GM18873 (cell line): Measurements from ENCODE around the gene SHC4.
"Not testable (repeated sequence)": the region's sequence is repeated elsewhere in the genome, so short reads cannot be mapped to it uniquely, and the experiment has no call there.

Experiments used
- ATAC-seq: cut with Tn5 transposase; IDR thresholded peaks from one replicate; pipeline ENCODE4 v1.9.1; 2021; ENCODE audit warnings: mild to moderate bottlenecking, moderate library complexity, moderate number of reproducible peaks; ENCODE audit not compliant: unreplicated experiment, low FRiP score

SHC4 gene

DNA sequence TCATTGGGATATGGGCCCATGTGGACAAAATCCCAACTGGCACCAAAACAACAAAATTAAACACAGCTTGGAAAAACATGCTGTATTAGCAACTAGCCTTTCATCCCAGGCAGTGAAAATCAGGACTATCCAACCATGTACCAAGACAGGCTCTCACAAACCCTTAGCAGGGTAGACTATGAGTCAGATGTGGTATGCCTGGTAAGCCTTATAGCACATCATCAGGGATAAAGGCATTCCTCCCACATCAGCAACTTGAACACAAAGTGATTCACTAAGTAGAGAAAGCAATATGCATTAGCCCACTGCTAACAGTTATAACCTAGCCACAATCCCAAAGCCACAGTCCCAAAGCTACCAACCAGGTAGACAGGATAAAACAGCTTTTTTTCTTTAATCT is 160.9 kb downstream of the SHC4 start:
- ATAC-seq: no peak

DNA sequence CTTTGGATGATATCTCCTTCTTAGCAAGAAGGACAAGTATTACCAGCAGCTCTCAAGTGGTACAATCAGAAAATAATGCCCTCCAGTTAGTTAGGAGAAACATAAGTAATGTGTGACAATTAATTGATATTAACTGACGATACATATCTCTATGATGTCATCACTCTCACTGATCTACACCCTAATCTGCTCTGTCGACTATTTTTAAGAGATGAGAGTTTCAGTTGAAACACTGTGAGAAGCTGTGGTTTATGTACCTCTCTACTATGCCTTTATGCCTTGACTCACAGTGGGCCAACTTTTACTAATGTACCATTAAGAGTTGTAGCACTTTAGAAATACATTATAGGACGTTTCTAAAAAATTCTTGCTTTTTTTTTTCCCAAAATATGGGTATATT is 161.5 kb downstream of the SHC4 start:
- ATAC-seq: no peak

- ATAC-seq: no peak
These were observed 162.8 kb downstream of the SHC4 start for GRCh38 chr15:48800811-48801455.

- ATAC-seq: no peak
These were observed 163.5 kb downstream of the SHC4 start for GRCh38 chr15:48800245-48800644.

- ATAC-seq: no peak
These were observed 165.4 kb downstream of the SHC4 start for GRCh38 chr15:48798319-48798718.

DNA sequence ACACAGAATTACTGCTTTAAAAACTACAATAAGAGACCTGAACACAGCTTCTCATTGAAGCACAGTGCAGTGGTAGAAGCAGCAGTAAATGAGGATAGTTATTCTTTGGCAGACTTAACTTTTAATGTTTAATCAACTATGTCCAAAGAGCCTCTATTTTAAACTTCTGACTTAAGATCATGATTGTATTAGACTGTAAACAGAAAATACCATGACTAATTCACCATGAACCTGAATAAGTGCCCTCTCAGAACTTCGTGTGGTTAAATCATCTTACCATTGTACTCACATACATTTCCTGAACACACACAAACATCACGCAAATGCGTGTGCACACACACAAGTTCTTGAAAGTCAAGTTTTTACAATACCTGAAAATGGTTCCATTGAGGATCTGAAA is 166.8 kb downstream of the SHC4 start:
- ATAC-seq: no peak

DNA sequence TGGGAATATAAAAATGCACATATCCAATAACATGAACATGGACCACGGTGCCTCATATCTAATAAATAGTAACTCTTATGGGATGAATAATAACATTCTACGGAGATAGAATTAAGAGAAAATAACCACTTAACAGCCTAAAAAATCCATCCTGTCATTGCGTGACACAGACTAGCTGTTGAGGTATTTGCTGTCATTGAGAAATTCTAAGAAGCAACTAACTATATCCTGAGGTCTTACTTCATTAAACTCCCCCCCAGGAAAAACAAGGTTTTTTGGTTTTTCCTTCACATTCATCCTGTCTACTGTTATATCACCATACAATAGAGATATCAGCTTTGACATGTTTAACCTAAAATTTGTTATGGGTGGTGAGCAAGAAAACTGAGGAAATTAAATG is 167.2 kb downstream of the SHC4 start:
- ATAC-seq: no peak

DNA sequence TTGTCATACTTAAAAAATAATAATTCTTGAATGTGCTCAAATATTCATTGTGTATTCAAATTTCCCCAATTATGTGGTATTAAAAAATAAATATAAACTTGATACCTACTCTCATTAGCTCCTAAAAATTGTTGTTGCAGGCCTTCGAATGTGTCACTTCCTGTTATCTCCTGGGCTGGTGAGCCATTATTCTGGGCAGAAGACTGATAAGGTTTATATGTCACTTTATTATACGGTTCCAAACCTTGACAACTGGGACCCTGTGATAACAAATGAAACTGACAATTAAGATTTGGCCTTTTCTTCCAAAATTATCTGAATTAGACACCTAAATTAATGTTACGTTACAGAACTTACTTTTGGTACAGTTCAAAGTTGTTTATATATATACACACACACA is 167.8 kb downstream of the SHC4 start:
- no peak for ATAC-seq

DNA sequence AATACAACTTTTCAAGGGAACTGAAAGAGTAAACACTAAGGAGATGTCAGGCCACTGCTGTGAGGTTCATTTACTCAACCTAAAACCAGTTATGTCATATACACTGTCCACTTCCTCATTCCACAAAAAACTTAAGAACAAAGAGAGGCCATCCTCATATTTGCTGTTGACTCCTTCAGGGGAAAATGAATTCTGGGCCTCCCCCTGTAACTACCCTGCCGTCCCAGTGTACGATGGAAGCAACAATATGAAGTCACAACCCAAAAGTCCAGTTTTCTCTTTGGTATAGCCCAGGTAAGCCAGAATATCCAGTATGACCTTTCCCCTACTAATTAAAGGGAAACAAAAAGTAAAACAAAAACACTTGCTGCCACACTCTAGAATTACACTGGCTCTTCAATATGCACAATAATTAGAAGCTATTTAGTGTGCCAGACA is 169.0 kb downstream of the SHC4 start:
- peak; percentile 89 for ATAC-seq

DNA sequence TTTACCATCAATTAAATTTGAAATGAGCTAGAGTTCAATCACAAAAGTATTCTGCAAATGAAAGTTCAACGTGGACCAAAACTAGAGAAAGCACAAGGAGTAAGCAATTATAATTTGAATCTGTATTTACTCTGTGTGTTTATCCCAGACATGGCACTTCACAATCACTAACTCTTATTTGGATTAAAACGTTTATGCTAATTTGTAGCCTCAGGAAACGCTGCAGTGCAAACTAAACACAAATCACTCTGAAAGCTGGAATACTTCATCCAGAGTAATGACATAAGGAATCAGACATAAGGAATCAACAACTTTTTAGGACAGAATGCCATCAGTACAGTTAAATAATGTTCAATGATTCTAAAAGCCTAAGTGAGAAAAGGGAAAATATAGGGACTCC is 171.3 kb downstream of the SHC4 start:
- no peak for ATAC-seq

DNA sequence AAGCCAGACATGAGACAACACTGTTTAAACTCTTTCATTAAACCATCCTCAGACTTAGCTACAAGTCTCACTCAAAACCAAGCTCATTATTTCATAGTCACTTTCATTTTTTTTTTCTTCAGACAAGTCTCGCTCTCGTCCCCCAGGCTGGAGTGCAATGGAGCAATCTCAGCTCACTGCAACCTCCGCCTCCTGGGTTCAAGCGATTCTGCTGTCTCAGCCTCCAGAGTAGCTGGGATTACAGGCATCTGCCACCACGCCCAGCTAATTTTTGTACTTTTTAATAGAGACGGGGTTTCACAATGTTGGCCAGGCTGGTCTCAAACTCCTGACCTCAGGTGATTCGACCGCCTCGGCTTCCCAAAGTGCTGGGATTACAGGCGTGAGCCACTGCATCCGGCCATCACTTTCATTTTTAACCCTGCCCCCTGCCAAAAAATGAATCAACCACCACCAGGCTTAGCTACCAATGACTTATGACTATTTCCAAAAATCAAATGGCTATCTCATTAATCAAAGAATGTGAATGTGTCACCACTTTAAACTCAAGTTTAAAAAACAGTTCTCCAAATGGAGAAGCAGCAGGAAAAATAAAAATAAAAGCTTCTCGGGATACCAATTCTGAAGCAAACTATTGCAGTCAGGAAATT is 173.1 kb downstream of the SHC4 start:
- ATAC-seq: not testable (repeated sequence)

DNA sequence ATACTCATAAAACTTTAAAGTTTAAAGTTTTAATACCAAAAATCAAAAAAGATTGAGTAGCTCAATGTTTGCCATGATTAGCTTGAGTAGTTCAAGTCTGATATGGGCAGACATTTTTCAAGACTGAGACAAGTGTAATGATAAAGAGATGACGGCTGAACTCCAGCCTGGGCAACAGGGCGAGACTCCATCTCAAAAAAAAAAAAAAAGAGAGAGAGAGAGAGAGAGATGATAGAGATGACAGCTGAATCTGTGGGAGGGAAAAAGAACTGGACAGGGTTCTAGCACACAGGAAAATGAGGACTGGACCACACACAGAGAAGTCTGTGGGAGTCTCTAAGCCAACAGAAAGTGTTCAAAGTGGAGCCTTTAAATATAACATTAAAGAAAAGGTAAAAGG is 178.0 kb downstream of the SHC4 start:
- no peak for ATAC-seq

GRCh38 chr15:48785195-48785594 is 178.5 kb downstream of the SHC4 start:
- no peak for ATAC-seq

DNA sequence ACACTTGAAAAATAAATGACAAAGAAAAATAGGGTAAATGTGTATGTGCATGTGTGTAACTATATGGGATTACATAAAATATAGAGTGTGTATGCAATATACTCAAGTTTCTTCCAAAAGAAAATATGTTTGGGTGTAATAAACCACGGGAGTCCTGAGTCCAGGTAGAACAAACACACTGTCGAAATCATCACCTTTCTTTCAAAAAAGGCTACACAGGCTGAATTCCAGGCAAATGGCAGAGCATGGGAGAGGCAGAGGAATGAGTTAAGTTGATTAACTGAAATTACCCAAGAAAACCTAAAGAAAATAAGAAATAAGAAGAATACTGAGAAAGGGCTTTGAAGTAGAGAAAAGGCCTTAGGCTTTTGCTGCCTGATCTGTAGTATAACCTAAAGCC is 179.0 kb downstream of the SHC4 start:
- ATAC-seq: no peak

GRCh38 chr15:48782911-48783310 is 180.8 kb downstream of the SHC4 start:
- no peak for ATAC-seq

GRCh38 chr15:48781481-48782081 is 182.1 kb downstream of the SHC4 start:
- no peak for ATAC-seq

DNA sequence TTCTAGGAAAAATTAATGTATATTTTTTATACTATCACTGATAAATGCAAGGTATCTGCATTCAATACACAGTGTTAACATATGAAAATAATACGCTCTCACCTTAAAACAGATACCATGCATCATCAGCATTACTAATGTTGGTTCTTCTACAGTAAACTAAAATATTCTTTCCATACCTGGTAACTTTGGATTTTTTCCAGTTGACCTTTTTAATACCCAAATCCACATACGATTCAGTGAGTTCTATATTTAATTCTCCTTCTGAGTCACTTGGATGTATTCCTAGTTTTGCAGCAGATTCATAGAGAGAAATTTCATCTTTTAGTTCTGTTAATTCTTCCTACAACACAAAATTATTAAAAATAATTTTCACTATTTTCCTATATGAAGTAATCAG is 182.7 kb downstream of the SHC4 start:
- no peak for ATAC-seq

- ATAC-seq: no peak
These were observed 185.4 kb downstream of the SHC4 start for GRCh38 chr15:48778331-48778730.

DNA sequence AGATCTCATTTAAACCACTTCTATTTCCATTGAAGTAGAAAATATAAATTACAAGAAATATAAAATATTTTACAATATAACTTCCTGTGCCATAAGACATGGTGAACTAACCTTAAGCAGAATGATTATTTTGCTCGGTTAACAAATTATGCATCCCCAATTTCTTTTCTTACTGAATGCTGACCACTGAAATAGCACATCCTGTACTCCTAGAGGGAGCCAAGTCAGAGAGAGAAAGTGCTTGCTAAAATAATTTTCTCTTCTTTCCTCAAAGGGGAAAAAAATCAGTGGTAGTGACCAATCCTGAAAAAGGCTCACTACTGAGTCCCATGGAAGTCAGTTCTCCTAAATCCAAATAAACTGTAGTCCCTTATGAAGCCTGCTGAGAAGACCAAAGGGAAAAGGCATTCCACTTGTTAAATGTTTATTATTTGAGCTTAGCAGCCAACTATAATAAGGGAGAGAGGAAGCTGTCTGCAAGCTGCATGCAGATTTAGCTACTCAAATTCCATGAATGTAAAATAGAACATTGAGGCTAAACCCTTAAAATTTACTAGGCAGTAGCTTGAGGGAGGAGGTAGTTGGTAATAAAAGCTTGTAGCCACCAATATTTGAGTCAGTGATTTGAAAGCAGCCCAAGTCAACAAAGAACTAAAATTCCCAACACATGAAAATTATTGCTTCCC is 185.9 kb downstream of the SHC4 start:
- ATAC-seq: no peak

DNA sequence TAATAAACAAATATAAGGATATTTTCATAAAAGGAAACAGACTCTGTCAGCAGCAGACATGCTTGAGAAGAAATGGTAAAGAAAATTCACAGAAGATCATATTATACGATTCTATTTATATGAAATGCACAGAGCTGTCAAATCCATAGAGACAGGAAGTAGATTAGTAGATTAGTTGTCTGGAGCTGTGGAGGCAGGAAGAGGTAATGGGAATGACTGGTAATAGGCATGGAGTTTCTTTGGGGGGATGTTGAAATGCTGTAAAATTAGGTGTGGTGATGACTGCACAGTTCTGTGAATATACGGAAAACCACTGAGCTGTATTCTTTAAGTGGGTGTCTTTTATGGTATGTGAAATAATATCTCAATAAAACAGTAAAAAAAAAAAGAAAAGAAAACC is 188.2 kb downstream of the SHC4 start:
- ATAC-seq: no peak

DNA sequence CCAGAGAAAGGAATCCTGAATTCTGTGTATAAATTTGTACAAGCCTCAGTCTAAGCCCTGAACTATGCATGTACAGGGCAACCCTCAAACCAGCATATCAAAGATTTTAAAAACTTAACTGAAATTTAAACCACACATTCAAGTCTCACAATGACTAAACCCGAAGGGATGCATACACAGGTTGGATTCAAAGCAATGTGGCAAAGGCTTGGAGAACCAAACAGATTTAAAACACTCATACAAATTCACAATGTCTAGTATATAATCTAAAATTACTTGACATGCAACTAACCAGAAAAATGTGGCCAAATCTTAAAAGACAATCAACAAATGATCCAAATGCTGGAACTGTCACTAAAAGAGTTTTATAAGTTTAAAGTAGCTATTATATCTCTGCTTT is 189.2 kb downstream of the SHC4 start:
- ATAC-seq: no peak
